22Rv1 (cell line): Measurements from ENCODE around the gene SYT13.

Experiments used
- H3K27ac ChIP-seq: fragments of 450-650 bp; 2 replicates; pipeline ENCODE4 v1.5.1; 2017
- ZFX ChIP-seq: fragments of 450-650 bp; IDR thresholded peaks from 2 replicates; pipeline ENCODE4 v1.6.1; 2017; ENCODE audit warnings: antibody characterized with exemption, borderline replicate concordance
- TF ChIP-seq, protein P1 (sequence below): fragments of 450-650 bp; IDR thresholded peaks from 2 replicates; pipeline ENCODE4 v1.5.1; 2017; ENCODE audit warnings: mild to moderate bottlenecking

Gene SYT13

DNA sequence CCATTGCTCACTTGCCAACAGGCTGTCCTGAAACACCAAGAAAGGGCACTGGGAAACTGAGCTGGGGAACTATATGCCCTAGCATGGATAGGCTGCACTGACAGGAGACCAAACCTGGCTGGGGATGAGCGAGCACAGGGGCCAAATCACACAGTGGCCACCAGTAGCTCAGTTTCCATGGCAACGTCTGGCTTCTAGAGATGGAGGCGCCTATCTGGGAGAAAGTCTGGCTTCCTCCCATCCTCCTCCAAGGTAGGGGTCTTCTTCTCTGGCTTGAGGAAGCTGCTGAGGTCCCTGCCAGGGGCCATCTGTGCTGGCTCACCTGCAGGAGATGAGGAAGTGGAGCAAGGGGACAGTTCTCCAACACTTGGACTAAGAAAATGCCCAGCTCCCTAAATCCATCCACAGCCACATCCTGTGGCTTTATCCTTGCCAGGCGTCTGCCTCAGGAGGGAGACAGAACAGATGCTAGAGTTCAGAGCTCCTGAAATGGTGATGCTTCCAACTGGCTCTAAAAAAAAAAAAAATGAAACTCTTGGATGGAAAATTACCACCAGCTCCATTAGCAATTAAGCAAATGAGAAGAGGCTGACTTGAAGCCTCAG, 48.3 kb downstream of the SYT13 start:
- TF ChIP-seq, protein P1, sequence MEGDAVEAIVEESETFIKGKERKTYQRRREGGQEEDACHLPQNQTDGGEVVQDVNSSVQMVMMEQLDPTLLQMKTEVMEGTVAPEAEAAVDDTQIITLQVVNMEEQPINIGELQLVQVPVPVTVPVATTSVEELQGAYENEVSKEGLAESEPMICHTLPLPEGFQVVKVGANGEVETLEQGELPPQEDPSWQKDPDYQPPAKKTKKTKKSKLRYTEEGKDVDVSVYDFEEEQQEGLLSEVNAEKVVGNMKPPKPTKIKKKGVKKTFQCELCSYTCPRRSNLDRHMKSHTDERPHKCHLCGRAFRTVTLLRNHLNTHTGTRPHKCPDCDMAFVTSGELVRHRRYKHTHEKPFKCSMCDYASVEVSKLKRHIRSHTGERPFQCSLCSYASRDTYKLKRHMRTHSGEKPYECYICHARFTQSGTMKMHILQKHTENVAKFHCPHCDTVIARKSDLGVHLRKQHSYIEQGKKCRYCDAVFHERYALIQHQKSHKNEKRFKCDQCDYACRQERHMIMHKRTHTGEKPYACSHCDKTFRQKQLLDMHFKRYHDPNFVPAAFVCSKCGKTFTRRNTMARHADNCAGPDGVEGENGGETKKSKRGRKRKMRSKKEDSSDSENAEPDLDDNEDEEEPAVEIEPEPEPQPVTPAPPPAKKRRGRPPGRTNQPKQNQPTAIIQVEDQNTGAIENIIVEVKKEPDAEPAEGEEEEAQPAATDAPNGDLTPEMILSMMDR = no peak
- no peak for TF ChIP-seq ZFX

DNA sequence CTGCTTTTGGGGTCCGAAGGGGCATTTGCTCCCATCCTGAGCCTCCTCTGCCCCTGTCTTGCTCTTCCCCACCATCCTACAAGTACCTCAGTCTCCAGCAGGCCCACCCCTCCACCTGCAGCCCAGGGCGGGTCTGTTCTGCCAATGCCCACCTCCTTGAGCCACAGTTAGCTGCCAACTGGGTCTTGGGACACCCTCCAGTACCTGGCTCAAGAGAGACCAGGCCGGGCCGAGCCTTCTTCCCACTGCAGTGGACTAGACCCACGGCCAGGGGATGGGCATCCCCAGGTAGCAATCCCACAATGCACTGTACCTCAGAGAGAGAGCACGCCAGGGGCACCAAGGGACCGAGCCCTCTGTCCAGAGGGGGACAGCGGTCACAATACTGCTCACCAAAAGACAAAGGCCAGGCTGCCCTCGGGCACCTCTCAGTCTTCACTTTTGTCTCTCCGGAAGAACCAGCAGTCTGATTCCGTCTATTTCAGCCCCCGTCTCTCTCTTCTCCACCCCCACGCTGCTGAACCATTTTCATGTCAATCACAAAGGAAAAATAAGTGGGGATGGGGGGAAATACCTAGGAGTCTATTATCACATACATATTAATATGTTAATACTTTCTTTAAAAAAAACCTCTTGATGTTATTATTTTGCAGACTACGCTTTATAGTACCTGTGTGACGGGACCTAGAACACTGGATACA, 51.7 kb downstream of the SYT13 start:
- no peak overlapping the region for H3K27ac ChIP-seq
- TF ChIP-seq ZFX = no peak
- TF ChIP-seq, protein P1 = no peak

More for the DNA sequence above, 48.3 kb downstream of the SYT13 start:
- no peak overlapping the region for H3K27ac ChIP-seq

DNA sequence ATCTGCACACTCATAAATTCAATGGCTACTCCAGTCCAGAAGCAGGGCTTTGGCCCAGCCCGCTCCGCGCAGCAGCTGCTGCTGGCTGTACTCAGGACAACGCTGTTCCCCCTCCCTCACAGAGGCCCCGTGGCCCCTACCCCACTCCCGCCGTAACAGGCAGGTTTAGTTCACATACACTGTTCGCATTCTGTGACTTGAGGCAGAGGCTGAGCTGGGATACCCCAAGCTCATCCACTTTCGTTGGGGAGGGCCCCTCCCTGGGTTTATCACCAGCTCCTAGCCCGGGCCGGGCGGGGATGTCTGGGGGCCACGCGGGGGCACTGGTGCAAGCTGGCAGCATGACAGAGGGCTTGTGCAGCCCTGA, 52.4 kb downstream of the SYT13 start:
- H3K27ac ChIP-seq = no peak overlapping the region
- TF ChIP-seq, protein P1 = peak; percentile 56
- no peak for TF ChIP-seq ZFX

DNA sequence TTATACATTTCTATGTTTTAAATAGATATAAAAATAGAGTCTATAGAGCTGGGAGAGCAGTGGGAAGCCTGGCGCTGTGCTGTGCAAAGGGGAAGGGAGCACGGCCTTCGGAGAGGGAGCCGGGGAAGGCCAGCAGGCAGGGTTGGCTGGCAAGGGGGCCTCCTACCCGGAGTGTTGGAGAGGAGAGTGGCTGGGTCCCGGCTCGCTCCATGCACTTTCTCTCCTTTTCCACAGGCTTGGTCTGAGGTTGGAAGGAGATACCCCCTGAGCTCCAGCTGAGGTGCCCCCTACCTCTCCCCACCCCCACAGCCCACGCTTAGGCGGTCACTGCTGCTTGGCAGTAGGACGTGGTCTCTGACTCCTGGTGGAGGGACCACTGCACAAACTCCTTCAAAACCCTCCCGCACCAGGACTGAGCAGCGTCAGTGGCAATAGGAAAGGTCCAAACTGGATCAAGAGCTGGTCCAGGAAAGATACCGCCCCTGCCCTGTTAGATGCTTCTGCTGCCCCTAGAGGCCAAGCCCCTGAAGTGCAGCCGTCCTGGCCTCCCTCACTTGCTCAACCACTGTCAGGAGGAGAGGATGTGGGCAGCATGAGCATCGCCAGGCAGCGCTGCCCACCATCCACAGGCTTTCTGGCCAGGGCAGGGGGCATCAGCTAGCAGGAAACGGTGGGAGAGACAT, 52.9 kb downstream of the SYT13 start:
- TF ChIP-seq, protein P1 = peak; percentile 91
- TF ChIP-seq ZFX = no peak

DNA sequence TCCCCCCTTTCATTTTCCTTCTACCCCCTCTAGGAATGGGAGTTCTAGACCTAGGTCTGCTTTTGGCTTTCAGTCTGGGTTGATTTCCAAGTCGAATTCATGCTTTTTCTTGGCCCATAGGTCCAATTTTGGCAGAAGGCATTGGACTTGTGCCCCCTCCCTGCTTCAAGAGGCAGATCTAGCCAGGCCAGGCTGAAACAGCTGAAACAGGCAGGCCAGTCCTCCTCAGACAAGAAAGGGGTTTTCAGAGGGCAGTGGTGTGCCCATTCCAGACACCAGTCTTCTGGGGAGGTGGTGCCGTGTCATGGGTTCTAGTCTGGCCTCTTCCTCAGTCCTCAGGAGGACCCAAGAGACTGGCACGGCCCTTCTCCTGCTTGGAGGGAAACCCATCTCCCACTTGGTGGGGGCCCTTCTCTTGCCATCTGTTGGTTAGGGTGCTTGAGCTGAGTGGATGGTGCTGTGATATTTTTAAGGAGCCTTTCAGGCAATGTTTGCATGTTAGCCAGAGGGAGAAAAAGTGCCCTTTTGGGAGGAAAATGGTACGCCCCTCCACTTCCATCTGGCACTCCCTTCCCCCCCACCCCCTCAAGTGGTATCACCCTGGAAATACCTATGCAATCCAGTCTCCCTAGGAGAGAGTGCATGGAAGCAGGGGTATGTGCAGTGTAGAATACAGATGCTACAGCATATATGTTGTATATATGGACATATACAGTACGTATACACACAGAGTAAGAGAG, 53.6 kb downstream of the SYT13 start:
- TF ChIP-seq ZFX = no peak
- TF ChIP-seq, protein P1 = no peak
- no peak overlapping the region for H3K27ac ChIP-seq

More for the DNA sequence above, 52.9 kb downstream of the SYT13 start:
- H3K27ac ChIP-seq = no peak overlapping the region

DNA sequence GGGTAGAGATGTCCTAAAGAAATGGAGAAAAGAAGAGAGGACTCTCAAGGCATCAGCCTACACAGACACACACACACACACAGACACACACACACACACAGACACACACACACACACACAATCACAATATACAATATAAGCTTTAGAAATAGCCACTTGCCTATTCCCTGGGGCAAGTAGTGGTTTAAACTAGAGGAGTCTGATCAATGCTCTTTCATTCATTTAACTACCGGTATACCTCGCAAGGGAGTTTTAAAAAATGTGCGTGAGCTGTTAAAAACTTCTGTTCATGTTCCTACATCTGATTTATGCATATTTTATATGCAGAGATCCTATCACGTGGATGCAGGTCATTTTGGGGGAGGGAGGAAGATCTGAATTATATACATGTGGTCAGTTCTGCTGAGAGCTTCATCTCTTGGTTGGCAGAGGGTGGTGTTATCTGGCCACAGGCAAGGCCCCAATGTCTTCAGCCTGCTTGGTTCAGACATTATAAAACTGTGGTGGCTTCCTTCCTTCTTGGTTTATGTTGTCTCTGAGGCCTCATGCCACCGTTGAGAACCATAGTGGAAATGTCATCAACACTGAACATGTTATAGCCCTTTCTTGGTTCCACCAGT, 56.6 kb downstream of the SYT13 start:
- no peak for TF ChIP-seq ZFX
- TF ChIP-seq, protein P1 = no peak
- no peak overlapping the region for H3K27ac ChIP-seq
